Left renal pelvis (tissue), 4 donors: ENCODE measurements around the gene NOX3. TPM values are rescaled to one million over a fixed set of nuclear protein-coding genes. Genes with fewer than 3 reads are reported as not detected.
"Not testable (repeated sequence)": the region's sequence is repeated elsewhere in the genome, so short reads cannot be mapped to it uniquely, and the experiment has no call there.

Source experiments
- DNase-seq, 4 donors: peaks; one replicate each; pipeline ENCODE4 v3.0.0-alpha.2; 2013; ENCODE audit warnings: low read depth in 4 of 4, low spot score in 3 of 4
- polyA plus RNA-seq, 4 donors: library from polyadenylated mRNA; unstranded; fragments of 120-200 nt; gene quantifications; one replicate each; pipeline ENCODE4 v1.2.1, GENCODE V29; 2013; ENCODE audit not compliant: insufficient read length in 4 of 4

The NOX3 gene
- polyA plus RNA-seq, 4 donors: 1.6 to 2.4 (median 2.2) TPM; not detected in 1

- DNase-seq: no peak
These were observed 78.6 kb downstream of the NOX3 start for GRCh38 chr6:155377061-155377460.

- no peak for DNase-seq
These were observed 79.8 kb downstream of the NOX3 start for GRCh38 chr6:155375801-155376200.

- no peak for DNase-seq
These were observed 81.0 kb downstream of the NOX3 start for GRCh38 chr6:155374681-155375080.

GRCh38 chr6:155373276-155373675 lies 82.4 kb downstream of the NOX3 start:
- no peak for DNase-seq

- no peak for DNase-seq
These were observed 83.4 kb downstream of the NOX3 start for GRCh38 chr6:155372256-155372655.

GRCh38 chr6:155371230-155371629 lies 84.4 kb downstream of the NOX3 start:
- DNase-seq: no peak

GRCh38 chr6:155366325-155366724 lies 89.3 kb downstream of the NOX3 start:
- DNase-seq: no peak

GRCh38 chr6:155364844-155365437 lies 90.7 kb downstream of the NOX3 start:
- no peak for DNase-seq

GRCh38 chr6:155364021-155364420 lies 91.6 kb downstream of the NOX3 start:
- DNase-seq: not testable (repeated sequence)

GRCh38 chr6:155362968-155363632 lies 92.5 kb downstream of the NOX3 start:
- DNase-seq: not testable (repeated sequence)

- no peak for DNase-seq
These were observed 101.5 kb downstream of the NOX3 start for GRCh38 chr6:155354167-155354566.

- DNase-seq: no peak
These were observed 102.8 kb downstream of the NOX3 start for GRCh38 chr6:155352811-155353210.

- no peak for DNase-seq
These were observed 103.6 kb downstream of the NOX3 start for GRCh38 chr6:155352130-155352420.

- DNase-seq: no peak
These were observed 104.1 kb downstream of the NOX3 start for GRCh38 chr6:155351273-155352129.

GRCh38 chr6:155349956-155350355 lies 105.7 kb downstream of the NOX3 start:
- no peak for DNase-seq

GRCh38 chr6:155349129-155349528 lies 106.5 kb downstream of the NOX3 start:
- DNase-seq: no peak

GRCh38 chr6:155347800-155348199 lies 107.8 kb downstream of the NOX3 start:
- DNase-seq: no peak

- DNase-seq: no peak
These were observed 108.7 kb downstream of the NOX3 start for GRCh38 chr6:155346957-155347356.
